Stomach (tissue), 4 donors: ENCODE results near the gene DDX60.

Experiments used
- POLR2A ChIP-seq, 4 donors: fragments of 450-650 bp; IDR thresholded peaks; one replicate each; pipeline ENCODE4 v1.6.1; 2016; ENCODE audit warnings: antibody characterized with exemption in 4 of 4, control low read depth in 2 of 4, mild to moderate bottlenecking in 1 of 4, moderate library complexity in 1 of 4
- POLR2AphosphoS5 ChIP-seq, 3 donors: sonication (generic); formaldehyde crosslinking; IDR thresholded peaks; one replicate each; pipeline ENCODE4 v1.6.1; 2016; ENCODE audit warnings: antibody characterized with exemption in 3 of 3
- TF ChIP-seq, protein P1 (sequence below), 7 experiments: fragments of 450-650 bp in 4 of 7; fragments of 200-600 bp in 3 of 7; sonication (generic) in 3 of 7; IDR thresholded peaks; one replicate each; pipeline ENCODE4 v1.5.1; 2016 to 2019; ENCODE audit warnings: antibody characterized with exemption in 7 of 7, control low read depth in 2 of 7, mild to moderate bottlenecking in 1 of 7

DNA sequence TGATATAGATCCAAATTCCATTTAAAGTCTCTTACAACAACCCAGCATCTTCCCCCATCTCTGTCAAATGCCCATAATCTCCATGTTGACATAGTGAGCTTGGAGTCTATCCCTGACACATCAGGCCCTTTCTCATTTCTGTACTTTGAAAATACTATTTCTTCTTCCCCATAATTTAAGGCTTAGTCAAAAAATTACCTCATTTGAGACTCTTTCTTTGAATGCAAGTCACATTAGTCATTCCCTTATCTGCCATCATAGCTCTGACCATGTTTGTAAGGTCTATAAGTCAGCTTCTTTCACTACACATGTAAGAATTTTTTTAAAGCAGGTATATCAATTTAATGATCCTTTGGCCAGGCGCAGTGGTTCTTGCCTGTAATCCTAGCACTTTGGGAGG, 99.9 kb downstream of the DDX60 start:
- TF ChIP-seq, protein P1, sequence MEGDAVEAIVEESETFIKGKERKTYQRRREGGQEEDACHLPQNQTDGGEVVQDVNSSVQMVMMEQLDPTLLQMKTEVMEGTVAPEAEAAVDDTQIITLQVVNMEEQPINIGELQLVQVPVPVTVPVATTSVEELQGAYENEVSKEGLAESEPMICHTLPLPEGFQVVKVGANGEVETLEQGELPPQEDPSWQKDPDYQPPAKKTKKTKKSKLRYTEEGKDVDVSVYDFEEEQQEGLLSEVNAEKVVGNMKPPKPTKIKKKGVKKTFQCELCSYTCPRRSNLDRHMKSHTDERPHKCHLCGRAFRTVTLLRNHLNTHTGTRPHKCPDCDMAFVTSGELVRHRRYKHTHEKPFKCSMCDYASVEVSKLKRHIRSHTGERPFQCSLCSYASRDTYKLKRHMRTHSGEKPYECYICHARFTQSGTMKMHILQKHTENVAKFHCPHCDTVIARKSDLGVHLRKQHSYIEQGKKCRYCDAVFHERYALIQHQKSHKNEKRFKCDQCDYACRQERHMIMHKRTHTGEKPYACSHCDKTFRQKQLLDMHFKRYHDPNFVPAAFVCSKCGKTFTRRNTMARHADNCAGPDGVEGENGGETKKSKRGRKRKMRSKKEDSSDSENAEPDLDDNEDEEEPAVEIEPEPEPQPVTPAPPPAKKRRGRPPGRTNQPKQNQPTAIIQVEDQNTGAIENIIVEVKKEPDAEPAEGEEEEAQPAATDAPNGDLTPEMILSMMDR (IDR thresholded peaks at IDR 0.05), result no peak
- TF ChIP-seq POLR2AphosphoS5 (IDR thresholded peaks at IDR 0.05), result no peak
- no peak for TF ChIP-seq POLR2A (IDR thresholded peaks at IDR 0.05)
